Glutamatergic neuron (in vitro differentiated cells): ENCODE data around the gene CEP63. TPM values are rescaled to one million over a fixed set of nuclear protein-coding genes. Genes with fewer than 3 reads are reported as not detected.

Source experiments
- DNase-seq: peaks from one replicate; pipeline ENCODE4 v3.0.0; 2022
- H3K27ac Mint-ChIP-seq: one replicate; pipeline ENCODE4 v1.8.0; 2020; ENCODE audit warnings: mild to moderate bottlenecking, mixed read lengths, inconsistent platforms; ENCODE audit not compliant: unreplicated experiment
- H3K27me3 Mint-ChIP-seq: one replicate; pipeline ENCODE4 v1.8.0; 2020; ENCODE audit warnings: mild to moderate bottlenecking, moderate library complexity, mixed read lengths, inconsistent platforms; ENCODE audit not compliant: unreplicated experiment
- H3K36me3 Mint-ChIP-seq: one replicate; pipeline ENCODE4 v1.8.0; 2020; ENCODE audit warnings: mild to moderate bottlenecking, mixed read lengths, inconsistent platforms; ENCODE audit not compliant: unreplicated experiment
- H3K4me1 Mint-ChIP-seq: one replicate; pipeline ENCODE4 v1.8.0; 2020; ENCODE audit warnings: mild to moderate bottlenecking, low read depth, mixed read lengths, inconsistent platforms; ENCODE audit not compliant: unreplicated experiment
- H3K4me3 Mint-ChIP-seq: one replicate; pipeline ENCODE4 v1.8.0; 2020; ENCODE audit warnings: mild to moderate bottlenecking, mixed read lengths, inconsistent platforms; ENCODE audit not compliant: unreplicated experiment
- H3K9me3 Mint-ChIP-seq: one replicate; pipeline ENCODE4 v1.8.0; 2020; ENCODE audit warnings: mild to moderate bottlenecking, moderate library complexity, mixed read lengths, inconsistent platforms; ENCODE audit not compliant: unreplicated experiment
- CTCF ChIP-seq: fragments of 200-600 bp; sonication (generic); IDR thresholded peaks from one replicate; pipeline ENCODE4 v1.5.0; 2021; ENCODE audit not compliant: partially characterized antibody, unreplicated experiment
- total RNA-seq: library from RNA; stranded (reverse); fragmentation: NEBNext Ultra II Directional; extraction: Animal tissue kit (Norgen Biotek cat#: 25700); gene quantifications from one replicate; pipeline ENCODE4 v1.2.1, GENCODE V29; 2021; ENCODE audit not compliant: unreplicated experiment

CEP63 gene
- total RNA-seq, 1 donor from 2014 or later: 37.8 TPM

DNA sequence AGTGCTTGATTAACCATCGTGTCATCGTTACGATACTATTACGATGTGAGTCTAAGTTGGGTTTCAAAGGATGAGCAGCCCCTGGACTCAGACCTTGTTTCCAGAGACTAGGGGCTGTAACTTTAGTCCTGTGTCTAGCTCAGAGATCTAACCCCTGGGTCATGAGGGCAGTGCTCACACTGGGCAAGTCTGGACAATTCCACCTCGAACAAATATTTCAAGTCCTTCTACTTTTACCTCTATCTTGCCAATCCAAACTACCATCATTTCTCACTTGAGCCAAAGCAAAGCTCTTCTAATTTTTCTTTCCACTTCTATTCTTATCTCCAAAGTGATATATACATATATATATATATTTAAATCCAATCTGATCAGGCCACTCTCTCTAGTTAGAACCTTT, 10.9 kb upstream of the CEP63 start:
- H3K27me3 Mint-ChIP-seq: peaks cover 2% of the 10 kb centered on the region
- no peak for DNase-seq
- H3K4me1 Mint-ChIP-seq: no peaks in the 10 kb centered on the region
- H3K36me3 Mint-ChIP-seq: no peaks in the 10 kb centered on the region
- no peak for TF ChIP-seq CTCF
- no peak overlapping the region for H3K4me3 Mint-ChIP-seq
- no peak overlapping the region for H3K27ac Mint-ChIP-seq
- H3K9me3 Mint-ChIP-seq: no peaks in the 10 kb centered on the region

DNA sequence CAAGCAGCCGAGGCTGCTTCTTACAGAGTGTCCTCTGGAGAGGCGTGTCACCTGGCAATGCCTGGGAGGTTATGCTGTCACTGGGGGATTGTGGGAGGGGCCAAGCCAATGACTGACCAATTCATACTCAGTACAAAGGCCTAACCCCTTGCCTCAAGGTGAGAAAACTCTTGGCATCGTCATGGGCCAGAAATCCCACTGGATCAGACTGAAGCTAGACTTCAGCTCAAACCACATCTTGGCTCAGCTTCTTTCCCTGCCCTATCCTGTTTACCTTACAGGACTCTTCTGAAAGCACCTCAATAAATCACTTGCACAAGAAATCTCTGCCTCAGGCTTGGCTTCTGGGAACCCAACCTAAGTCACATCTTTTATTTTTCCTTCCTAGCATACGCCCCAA, 9.6 kb upstream of the CEP63 start:
- no peak for DNase-seq
- Mint-ChIP-seq H3K36me3 (no peaks in the 10 kb centered on the region), H3K27ac (no peak overlapping the region), H3K9me3 (no peaks in the 10 kb centered on the region), H3K4me3 (no peak overlapping the region), H3K27me3 (peaks cover 2% of the 10 kb centered on the region), H3K4me1 (no peaks in the 10 kb centered on the region)
- TF ChIP-seq CTCF: no peak

DNA sequence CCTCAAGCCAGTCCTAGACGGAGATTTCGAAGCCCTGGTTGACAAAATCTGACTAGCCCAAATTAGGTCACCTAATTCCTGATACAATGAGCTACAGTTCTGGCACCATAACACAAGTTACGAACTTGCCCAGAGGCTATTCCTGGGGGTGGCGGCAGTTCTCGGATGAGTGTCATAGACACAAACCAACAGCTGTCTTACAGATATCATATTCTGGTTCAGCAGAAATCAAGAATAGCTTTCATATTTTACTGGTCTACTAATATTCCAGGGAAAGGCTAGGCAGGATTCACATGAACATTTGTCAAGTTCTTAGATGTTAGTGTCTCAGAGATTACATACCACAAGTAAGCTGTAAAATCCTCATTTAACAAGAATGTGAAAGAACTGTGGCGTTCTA, 8.9 kb upstream of the CEP63 start:
- no peaks in the 10 kb centered on the region for H3K9me3 Mint-ChIP-seq
- H3K4me1 Mint-ChIP-seq: no peaks in the 10 kb centered on the region
- no peak for TF ChIP-seq CTCF
- DNase-seq: no peak
- H3K4me3 Mint-ChIP-seq: no peak overlapping the region
- no peaks in the 10 kb centered on the region for H3K36me3 Mint-ChIP-seq
- H3K27me3 Mint-ChIP-seq: peaks cover 2% of the 10 kb centered on the region
- no peak overlapping the region for H3K27ac Mint-ChIP-seq

DNA sequence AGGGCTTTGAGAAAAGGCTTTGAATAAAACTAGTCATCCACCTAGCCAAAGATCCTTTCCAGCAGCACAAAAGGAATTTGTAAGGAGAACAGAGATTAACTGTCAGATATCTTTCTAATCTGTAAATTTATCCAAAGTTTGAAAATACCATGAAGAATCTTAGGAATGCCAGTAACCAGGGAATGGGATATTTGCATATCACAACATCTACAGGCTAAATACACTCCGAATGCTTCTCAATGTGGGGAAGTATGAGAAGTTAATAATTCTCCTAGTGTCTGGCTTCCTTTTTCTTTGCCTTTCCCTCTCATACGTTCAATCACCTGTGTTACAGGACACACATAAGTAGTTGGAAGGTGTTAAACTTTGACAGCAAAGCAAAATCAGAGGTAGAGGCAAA, 7.9 kb upstream of the CEP63 start:
- H3K9me3 Mint-ChIP-seq: no peaks in the 10 kb centered on the region
- H3K4me3 Mint-ChIP-seq: no peak overlapping the region
- TF ChIP-seq CTCF: no peak
- no peaks in the 10 kb centered on the region for H3K36me3 Mint-ChIP-seq
- DNase-seq: no peak
- H3K27me3 Mint-ChIP-seq: peaks cover 2% of the 10 kb centered on the region
- H3K4me1 Mint-ChIP-seq: no peaks in the 10 kb centered on the region
- H3K27ac Mint-ChIP-seq: no peak overlapping the region

DNA sequence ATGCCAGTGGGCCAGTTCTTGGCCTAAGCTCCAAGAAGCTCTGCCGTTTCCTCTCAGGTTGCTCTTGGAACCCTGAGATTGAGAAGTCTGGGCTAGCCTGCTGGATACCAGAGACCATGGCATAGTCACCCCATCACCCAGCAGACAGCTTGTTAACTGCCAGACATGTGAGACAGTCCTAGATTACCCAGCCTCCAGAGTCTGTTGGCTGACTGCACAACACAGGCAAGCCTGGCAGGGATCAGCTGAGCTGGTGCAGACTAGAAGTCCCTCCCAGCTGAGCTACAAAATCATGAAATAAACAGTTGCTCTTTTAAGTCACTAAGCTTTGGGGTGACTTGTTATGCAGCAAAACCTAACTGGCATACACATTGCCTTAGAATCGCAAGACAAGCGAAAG, 5.3 kb upstream of the CEP63 start:
- TF ChIP-seq CTCF: no peak
- Mint-ChIP-seq H3K27ac (no peak overlapping the region), H3K36me3 (no peaks in the 10 kb centered on the region), H3K4me1 (peaks cover 7% of the 10 kb centered on the region), H3K9me3 (peaks cover 5% of the 10 kb centered on the region), H3K27me3 (peaks cover under 1% of the 10 kb centered on the region), H3K4me3 (no peak overlapping the region)
- DNase-seq: no peak
